SH-SY5Y (cell line): Measurements from ENCODE around the gene SLX4IP.

ENCODE experiments used
- GATA2 ChIP-seq: IDR thresholded peaks from 2 replicates; pipeline ENCODE4 v1.6.1; 2011; ENCODE audit warnings: mild to moderate bottlenecking, low read depth, low read length
- GATA3 ChIP-seq: IDR thresholded peaks from 2 replicates; pipeline ENCODE4 v1.6.1; 2011; ENCODE audit warnings: low read depth, mild to moderate bottlenecking, low read length, moderate library complexity

SLX4IP gene

DNA sequence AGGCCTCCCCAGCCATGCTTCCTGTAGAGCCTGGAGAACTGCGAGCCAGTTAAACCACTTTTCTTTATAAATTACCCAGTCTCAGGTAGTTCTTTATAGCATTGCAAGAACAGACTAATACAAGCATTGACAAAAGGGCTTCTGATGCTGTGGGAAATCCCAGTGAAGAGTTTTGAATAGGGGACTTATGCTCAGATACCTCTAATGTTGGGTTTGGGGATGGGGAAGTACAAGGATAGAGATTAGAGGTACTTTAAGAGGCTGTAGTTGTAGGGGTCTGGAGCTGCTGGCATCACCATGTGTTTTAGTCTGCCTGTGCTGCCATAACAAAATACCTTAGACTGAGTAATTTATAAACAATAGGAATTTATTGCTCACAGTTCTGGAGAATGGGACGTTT, 8.8 kb downstream of the SLX4IP start:
- no peak for TF ChIP-seq GATA2
- no peak for TF ChIP-seq GATA3

DNA sequence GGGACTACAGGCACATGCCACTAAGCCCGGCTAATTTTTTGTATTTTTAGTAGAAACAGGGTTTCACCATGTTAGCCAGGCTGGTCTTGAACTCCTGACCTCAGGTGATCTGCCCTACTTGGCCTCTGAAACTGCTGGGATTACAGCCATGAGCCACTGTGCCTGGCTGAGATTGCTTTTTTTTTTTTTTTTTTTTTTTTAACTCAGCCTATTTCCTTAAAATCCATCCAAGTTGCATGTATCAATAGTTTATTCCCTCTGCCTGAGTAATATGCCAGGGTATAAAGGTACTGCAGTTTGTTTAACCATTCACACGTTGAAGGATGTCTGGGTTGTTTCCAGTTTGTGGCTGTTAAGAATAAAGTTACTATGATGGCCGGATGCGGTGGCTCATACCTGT, 10.7 kb downstream of the SLX4IP start:
- TF ChIP-seq GATA2 (no peak), GATA3 (no peak)

DNA sequence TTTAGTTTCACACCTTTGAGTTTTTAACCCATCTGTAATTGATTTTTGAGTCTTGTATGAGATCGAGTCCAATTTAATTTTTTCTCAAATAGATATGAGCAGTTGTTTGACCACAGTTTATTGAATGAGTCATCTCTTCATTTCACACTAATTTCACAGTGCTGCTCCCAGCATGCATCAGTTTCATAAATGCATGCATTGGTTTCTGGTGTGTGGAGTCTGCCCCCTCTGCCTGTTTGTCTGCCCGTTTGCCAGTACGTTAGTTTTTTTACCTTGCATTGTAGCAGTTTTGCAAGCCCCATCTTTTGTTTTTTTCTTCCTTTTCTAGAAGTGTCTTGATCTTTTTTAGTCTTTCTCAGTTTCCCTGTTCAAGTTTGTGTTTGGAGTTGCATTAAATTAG, 11.9 kb downstream of the SLX4IP start:
- no peak for TF ChIP-seq GATA3

DNA sequence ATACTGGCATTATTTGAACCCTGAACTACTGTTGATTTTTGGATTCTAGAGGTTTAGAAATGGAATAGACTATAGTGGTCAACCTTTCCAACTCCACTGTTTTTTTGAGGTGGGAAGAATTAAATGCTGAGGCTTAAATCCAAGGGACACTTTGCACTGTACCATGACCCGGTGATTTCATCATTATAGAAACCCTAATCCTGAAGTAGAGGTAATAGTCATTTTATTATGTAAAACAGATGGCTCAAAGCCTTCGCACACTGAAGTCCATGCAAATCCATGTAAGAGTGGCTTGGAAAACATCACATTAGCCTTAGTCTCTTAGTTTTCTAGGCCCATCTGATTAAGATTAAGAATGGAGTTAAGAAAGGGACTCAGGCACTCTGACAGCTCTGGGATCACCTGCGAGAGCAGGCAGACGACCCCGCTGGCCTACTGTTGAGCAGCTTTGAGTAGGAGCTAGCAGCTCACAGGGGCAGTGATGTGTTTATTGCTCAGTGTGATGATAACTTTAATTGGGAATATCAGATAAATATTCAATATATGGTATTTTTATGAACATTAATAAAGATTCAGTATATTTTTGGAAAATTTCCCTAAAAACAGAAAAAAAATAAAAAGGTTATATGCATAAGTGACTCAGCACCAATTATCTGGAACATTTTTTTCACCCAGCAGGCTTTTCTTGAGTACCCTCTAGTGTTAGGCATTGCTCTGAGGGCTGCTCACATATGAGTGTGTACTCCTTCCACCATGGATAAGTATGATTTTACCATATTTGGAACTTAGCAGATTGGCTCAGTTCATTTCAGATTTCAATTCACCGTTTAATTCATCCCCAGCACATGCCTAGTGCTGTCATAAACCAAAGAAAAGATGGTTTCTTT, 13.4 kb downstream of the SLX4IP start:
- TF ChIP-seq GATA3: no peak
- no peak for TF ChIP-seq GATA2

DNA sequence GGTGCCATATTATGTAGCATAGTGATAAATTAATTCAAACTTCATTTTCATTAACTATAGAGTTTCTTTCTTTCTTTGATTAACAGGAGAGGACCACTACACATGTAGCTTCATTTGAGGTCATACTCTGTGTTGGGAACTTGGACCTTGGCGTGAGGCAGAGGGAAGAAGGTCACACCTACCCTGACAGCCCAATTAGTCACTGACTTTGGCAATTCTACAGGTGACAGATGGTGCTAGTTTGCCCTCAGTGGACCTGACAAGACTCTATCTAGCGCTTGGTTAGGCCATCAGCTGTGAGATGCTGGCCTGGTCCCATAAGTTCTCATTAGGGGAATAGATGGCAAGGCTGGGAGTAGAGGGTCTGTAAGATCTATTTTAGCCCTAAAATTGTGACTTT, 14.2 kb downstream of the SLX4IP start:
- no peak for TF ChIP-seq GATA2
- no peak for TF ChIP-seq GATA3

DNA sequence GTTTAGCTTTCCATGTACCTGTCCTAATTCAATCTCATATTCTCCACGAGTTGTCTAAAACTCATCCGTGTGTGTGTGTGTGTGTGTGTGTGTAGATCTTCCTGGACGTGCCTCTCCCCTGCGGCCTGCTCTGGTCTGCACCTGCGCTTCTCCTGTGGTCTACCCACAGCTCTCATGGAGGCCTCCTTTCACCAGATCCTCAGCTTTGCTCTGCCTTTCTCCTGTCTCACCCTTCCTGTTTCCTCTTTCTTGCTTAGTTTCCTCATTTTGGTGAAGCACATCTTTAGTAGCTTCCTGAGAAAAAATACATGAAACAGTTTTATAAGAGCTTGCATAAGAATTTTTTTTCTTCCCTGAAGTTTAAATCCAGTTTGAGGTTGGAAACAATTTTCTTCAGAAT, 18.1 kb downstream of the SLX4IP start:
- no peak for TF ChIP-seq GATA3
- no peak for TF ChIP-seq GATA2

DNA sequence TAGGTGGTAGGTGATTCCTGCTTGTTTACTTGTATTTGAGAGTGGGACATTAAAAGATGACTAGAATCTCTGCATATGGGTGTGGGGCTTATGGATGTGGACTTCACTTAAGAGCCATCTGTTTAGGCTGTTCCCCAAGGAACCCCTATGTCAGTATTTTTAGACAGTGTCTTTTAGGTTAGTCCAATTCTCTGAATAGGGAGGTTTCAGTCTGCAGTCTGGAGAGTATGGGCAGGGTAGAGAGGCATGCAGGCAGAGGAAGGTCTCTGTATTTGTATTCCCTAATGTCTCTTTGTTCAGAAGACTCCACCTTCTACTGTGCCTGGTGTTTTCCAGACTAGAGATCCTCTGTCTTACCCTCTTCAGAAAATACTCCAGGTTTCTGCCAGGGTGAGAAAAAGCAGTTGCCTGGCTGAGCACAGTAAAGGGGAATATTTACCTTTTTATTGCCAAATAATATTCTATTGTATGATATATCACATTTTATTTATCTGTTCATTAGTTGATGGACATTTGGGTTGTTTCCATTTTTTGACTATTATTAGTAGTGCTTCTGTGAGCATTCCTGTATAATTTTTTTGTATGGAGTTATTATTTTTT, 19.1 kb downstream of the SLX4IP start:
- TF ChIP-seq GATA3 (no peak), GATA2 (no peak)

DNA sequence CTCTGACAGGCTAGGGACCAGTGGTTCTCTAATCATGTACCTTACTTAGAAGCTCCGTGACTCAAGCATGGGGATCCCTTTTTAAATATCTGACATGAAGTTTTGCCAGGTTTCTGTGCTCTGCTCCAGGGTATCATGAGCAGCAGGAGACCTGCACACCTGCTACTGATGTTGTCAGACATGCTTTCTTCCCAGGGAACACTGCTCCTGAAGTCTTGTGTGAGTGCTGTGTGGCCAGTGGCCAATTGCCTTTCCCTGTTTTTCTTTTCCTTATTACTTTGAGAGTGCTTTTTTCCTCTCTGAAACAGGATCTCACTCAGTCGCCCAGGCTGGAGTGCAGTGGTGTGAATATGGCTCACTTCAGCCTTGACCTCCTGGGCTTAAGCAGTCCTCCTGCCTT, 26.4 kb downstream of the SLX4IP start:
- TF ChIP-seq GATA3 (no peak), GATA2 (no peak)

DNA sequence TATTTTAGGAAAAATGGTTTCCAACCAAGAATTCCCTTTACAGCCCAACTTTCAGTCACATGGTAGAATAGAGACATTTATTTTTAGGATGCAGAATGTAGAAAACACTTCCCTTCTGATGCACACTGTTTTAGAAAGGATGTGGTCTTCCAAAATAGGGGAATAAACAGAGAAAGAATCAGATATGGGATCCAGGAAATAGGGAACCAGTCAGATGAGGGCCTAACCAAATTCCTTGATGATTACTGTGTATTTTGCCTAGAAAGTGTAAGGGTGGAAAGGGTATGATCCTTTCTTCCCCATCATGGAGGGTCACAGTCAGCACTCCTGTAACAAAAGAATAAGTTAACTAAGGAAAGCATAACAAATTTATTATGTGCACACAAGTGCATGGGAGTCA, 27.4 kb downstream of the SLX4IP start:
- TF ChIP-seq GATA2: no peak
- TF ChIP-seq GATA3: no peak

DNA sequence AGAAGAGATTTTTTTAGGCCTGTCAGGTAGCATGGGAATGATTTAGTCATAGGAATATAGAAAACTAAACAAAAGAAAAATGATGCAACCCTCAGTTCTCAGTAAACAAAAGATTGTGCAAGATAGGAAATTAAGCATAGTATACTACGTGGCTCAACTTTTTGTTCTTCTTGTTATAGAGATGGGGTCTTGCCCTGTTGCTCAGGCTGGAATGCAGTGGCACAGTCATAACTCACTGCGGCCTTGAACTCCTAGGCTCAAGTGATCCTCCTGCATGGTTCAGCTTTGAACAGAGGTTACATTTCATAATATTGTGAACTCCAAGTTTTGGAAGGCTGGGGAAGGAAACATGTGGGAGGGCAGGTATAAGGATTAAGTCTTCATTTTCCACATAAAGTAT, 28.5 kb downstream of the SLX4IP start:
- TF ChIP-seq GATA3: no peak
- TF ChIP-seq GATA2: no peak

DNA sequence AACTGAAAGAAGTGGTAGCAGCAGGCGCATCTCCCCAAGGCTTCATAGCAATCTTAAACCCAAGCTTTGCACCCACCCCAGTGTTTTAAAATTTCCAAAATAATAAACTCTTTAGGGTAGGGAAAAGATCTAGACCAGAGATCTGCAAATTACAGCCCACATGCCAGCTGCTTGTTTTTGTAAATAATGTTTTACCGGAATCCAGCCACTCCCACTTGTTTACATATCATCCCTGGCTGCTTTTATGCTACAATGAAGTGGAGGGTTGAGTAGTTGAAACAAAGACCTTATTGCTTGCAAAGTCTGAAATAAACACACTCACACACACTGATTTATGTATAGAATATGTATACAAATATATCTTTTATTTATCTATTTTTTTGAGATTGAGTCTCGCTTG, 30.0 kb downstream of the SLX4IP start:
- no peak for TF ChIP-seq GATA2
- no peak for TF ChIP-seq GATA3

DNA sequence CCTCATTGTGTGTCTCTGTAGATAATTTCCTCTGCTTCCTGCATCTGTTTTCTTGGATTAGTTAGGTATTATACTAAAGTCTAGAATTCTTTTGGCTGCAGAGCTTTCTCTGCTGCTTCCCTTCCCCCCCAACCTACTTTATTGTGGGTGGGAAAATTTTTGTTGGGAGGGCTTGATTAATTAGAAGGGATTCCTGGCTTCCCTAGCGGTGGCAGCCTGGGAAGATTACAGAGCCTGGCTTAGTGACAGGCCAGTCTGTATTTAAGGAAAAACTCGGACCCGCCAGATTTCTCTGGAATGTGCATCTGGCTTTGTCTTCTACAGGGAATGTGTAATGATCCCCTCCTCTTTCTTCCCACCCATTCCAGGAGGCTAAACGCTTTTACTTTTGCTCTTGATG, 31.2 kb downstream of the SLX4IP start:
- TF ChIP-seq GATA2 (no peak), GATA3 (no peak)

DNA sequence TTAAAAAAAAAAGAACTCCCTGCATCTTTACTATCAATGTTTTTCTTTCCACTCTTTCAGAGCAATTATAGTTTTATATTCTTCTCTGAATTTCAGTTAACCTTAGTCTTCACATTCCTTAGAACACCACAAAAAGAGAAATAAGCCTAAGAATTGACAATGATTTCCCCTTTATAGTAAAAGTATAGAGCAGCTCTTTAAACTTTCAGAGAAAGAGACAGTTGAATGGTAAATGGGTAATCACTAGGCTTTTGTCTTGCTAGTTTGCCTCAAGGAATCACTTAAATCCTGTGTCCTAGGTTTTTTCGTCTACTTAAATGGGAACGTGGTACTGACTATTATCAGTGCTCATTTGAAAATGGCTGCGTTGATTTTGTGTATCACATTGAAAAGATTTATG, 31.8 kb downstream of the SLX4IP start:
- no peak for TF ChIP-seq GATA2

DNA sequence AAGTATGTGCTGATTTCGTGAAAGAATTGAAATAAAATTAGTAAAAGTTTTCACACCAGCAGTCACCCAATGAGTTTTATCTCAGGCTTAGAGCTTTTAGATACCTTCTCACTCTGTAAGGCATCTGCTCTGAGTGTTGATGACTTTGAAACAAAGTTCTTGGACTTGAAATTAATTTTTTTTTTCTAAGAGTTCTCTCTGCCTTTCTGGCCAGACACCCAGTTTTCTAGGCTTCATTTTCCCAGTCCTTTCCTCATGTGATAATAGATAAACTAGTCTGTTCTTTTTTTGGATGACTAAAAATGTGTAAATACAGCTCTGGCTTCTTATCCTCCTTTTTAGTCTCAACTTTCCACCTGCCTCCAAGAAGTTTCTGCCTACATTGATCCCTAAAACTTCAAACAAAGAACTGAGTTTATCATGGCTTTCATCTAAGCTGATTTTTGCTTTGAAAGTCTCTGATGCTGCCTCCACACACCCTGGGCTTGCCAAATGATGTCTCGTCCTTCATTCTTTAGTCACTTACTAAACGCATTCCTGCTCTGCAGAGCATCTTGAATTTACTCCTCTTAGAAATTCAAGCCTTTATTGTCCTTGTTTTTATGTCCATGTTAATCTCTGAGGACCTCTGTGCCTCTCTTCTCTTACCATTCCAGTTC, 32.7 kb downstream of the SLX4IP start:
- no peak for TF ChIP-seq GATA2
- TF ChIP-seq GATA3: no peak

DNA sequence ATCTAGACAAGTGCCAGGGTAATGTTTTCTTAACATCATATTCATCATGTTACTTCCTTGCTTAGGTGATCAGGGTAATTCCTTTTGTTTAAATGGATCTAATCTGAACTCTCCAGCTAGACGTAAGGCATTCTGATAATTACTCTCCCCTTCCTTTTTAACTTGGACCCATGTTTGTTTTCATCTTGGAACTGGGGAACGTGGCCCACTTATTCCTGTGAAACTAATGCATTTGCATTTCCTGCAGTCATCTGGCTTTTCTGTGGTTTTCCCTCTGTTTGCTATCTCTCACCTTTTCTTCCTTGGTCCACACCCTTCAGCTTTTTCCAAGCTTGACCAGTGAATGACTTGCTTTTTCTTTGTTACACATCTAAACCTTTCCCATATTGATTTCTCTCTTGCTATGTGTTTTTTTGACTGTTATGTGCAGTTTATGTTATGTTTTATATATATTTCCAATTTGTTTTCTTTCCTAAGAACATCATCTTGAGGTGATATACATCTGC, 33.3 kb downstream of the SLX4IP start:
- no peak for TF ChIP-seq GATA2
- no peak for TF ChIP-seq GATA3
